Loucy (cell line): ENCODE data around the gene TACC2.

ENCODE experiments used
- H2AFZ ChIP-seq: fragments of 200-600 bp; sonication (generic); 2 replicates; pipeline ENCODE4 v1.6.0; 2016; ENCODE audit warnings: antibody characterized with exemption, mild to moderate bottlenecking, low read length, moderate library complexity
- H3F3A ChIP-seq: fragments of 200-600 bp; 2 replicates; pipeline ENCODE4 v1.6.0; 2016; ENCODE audit warnings: antibody characterized with exemption, low read depth, mild to moderate bottlenecking
- H3K27me3 ChIP-seq: fragments of 200-600 bp; sonication (generic); 2 replicates; pipeline ENCODE4 v1.6.1; 2014; ENCODE audit warnings: low read length, mild to moderate bottlenecking; ENCODE audit not compliant: insufficient read depth, poor library complexity, severe bottlenecking
- H3K36me3 ChIP-seq: fragments of 200-600 bp; sonication (generic); 2 replicates; pipeline ENCODE4 v1.6.1; 2016; ENCODE audit warnings: low read length; ENCODE audit not compliant: insufficient read depth
- H3K4me1 ChIP-seq: fragments of 200-600 bp; sonication (generic); 2 replicates; pipeline ENCODE4 v1.5.1; 2014; ENCODE audit warnings: low read length, mild to moderate bottlenecking; ENCODE audit not compliant: insufficient read depth, poor library complexity, severe bottlenecking
- H3K4me2 ChIP-seq: fragments of 200-600 bp; sonication (generic); 2 replicates; pipeline ENCODE4 v1.6.0; 2014; ENCODE audit warnings: antibody characterized with exemption, low read length, low read depth, mild to moderate bottlenecking; ENCODE audit not compliant: poor library complexity, severe bottlenecking
- H3K4me3 ChIP-seq: fragments of 200-600 bp; sonication (generic); 2 replicates; pipeline ENCODE4 v1.5.1; 2014; ENCODE audit warnings: low read length, mild to moderate bottlenecking, mixed read lengths; ENCODE audit not compliant: poor library complexity, severe bottlenecking
- H3K79me2 ChIP-seq: fragments of 200-600 bp; sonication (generic); 2 replicates; pipeline ENCODE4 v1.6.1; 2014; ENCODE audit warnings: low read length; ENCODE audit not compliant: insufficient read depth
- H3K9ac ChIP-seq: fragments of 200-600 bp; sonication (generic); 2 replicates; pipeline ENCODE4 v1.6.0; 2014; ENCODE audit warnings: mild to moderate bottlenecking, low read depth, low read length, moderate library complexity; ENCODE audit not compliant: poor library complexity, severe bottlenecking
- H3K9me2 ChIP-seq: fragments of 200-600 bp; sonication (generic); replicated peaks from 2 replicates; pipeline ENCODE4 v1.6.1; 2016; ENCODE audit warnings: low read depth, low read length, mixed read lengths
- H3K9me3 ChIP-seq: fragments of 200-600 bp; sonication (generic); 2 replicates; pipeline ENCODE4 v1.6.1; 2014; ENCODE audit warnings: mild to moderate bottlenecking, antibody characterized with exemption, low read length, low read depth; ENCODE audit not compliant: insufficient read depth
- H4K20me1 ChIP-seq: fragments of 200-600 bp; sonication (generic); 2 replicates; pipeline ENCODE4 v1.6.0; 2014; ENCODE audit warnings: antibody characterized with exemption, low read length, mild to moderate bottlenecking; ENCODE audit not compliant: insufficient read depth, poor library complexity, severe bottlenecking
- CTCF ChIP-seq: fragments of 200-600 bp; sonication (generic); conservative IDR thresholded peaks from 2 replicates; pipeline ENCODE4 v1.5.1; 2014; ENCODE audit warnings: mild to moderate bottlenecking, antibody characterized with exemption, low read length
- EZH2phosphoT487 ChIP-seq: fragments of 200-600 bp; IDR thresholded peaks from 2 replicates; pipeline ENCODE4 v1.6.1; 2018; ENCODE audit warnings: antibody characterized with exemption, mild to moderate bottlenecking, moderate library complexity, borderline replicate concordance

The TACC2 gene

GRCh38 chr10:122271076-122271475, 282.1 kb downstream of the TACC2 start, which contains the start of gene BTBD16:
TSS of gene BTBD16 (plus strand) at chr10:122271296. CDS start at chr10:122275082, 3,786 bp downstream.
- Histone ChIP-seq H3K9ac (no peak within 1 kb of the TSS), H3K4me3 (no peak within 1 kb of the TSS), H3K4me1 (no peaks in the 10 kb centered on the region), H4K20me1 (no peaks in the 10 kb centered on the region), H2AFZ (no peak within 1 kb of the TSS), H3K79me2 (no peaks in the 10 kb centered on the region), H3K9me3 (no peaks in the 10 kb centered on the region), H3K27me3 (no peaks in the 10 kb centered on the region), H3F3A (no peaks in the 10 kb centered on the region), H3K36me3 (no peaks in the 10 kb centered on the region), H3K9me2 (no peaks in the 10 kb centered on the region), H3K4me2 (no peak within 1 kb of the TSS)
- TF ChIP-seq CTCF: no peak
- TF ChIP-seq EZH2phosphoT487: no peak

DNA sequence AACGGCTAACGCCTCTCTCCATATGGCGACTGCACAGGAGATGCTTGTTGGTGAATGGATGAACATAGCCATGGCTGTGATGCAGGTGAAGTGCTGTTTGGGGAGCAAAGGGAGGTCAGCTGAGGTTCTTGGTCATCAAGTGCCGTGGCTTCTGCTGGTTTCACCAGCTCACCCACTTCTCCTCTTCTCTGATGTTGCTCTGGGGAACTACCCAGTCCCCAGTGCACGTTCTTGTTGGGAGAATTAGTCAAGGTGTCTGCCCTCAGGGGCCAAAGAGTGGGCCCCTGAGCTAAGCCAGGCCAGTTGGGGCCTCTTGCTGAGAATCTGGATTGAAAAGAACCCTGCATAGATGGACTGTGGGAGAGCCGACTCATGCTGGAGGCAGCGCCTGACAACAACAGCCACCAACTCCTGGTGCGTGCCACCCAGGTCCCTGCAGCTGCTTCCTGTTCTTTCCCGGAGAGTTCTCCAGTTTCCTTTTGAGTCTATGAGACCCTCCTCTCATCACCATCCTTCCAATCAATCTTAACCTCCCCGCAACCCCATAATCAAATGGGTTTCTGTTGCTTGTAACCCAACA, 285.1 kb downstream of the TACC2 start:
- H3K4me3 ChIP-seq: no peak overlapping the region
- H3K9me2 ChIP-seq: no peaks in the 10 kb centered on the region
- no peak for TF ChIP-seq CTCF
- TF ChIP-seq EZH2phosphoT487: no peak
- H4K20me1 ChIP-seq: no peaks in the 10 kb centered on the region
- no peaks in the 10 kb centered on the region for H3K9me3 ChIP-seq
- no peaks in the 10 kb centered on the region for H3K79me2 ChIP-seq
- H3K9ac ChIP-seq: no peak overlapping the region
- no peaks in the 10 kb centered on the region for H3K36me3 ChIP-seq
- no peaks in the 10 kb centered on the region for H3K27me3 ChIP-seq
- no peaks in the 10 kb centered on the region for H3K4me1 ChIP-seq
- H3K4me2 ChIP-seq: no peak overlapping the region
- no peak overlapping the region for H2AFZ ChIP-seq
- no peaks in the 10 kb centered on the region for H3F3A ChIP-seq

- no peaks in the 10 kb centered on the region for H3K79me2 ChIP-seq
- no peaks in the 10 kb centered on the region for H3K9me3 ChIP-seq
- no peaks in the 10 kb centered on the region for H3K36me3 ChIP-seq
- no peaks in the 10 kb centered on the region for H4K20me1 ChIP-seq
- H3K4me1 ChIP-seq: no peaks in the 10 kb centered on the region
- no peak overlapping the region for H2AFZ ChIP-seq
- H3K4me2 ChIP-seq: no peak overlapping the region
- H3K27me3 ChIP-seq: no peaks in the 10 kb centered on the region
- no peak overlapping the region for H3K9ac ChIP-seq
- H3K9me2 ChIP-seq: no peaks in the 10 kb centered on the region
- TF ChIP-seq CTCF: no peak
- TF ChIP-seq EZH2phosphoT487: no peak
- no peaks in the 10 kb centered on the region for H3F3A ChIP-seq
- H3K4me3 ChIP-seq: no peak overlapping the region
Measured at GRCh38 chr10:122276611-122277208, 287.7 kb downstream of the TACC2 start.
